Activated CD4-positive, CD25-positive, alpha-beta regulatory T cell treated with anti-CD3 and anti-CD28 coated beads, Interleukin-2, amount 50 U/mL, for 16 hours (primary cell): ENCODE data around the gene GLB1L2.

Experiments used
- DNase-seq: peaks from one replicate; pipeline ENCODE4 v3.0.0-alpha.2; 2020; ENCODE audit warnings: low read depth, low spot score

Gene GLB1L2

GRCh38 chr11:134367781-134368180 is 36.0 kb downstream of the GLB1L2 start:
- no peak for DNase-seq

GRCh38 chr11:134369656-134370525 is 38.1 kb downstream of the GLB1L2 start:
- DNase-seq, result no peak

GRCh38 chr11:134370526-134371435 is 39.0 kb downstream of the GLB1L2 start:
- DNase-seq, result no peak

- no peak for DNase-seq
These were observed 39.8 kb downstream of the GLB1L2 start for GRCh38 chr11:134371436-134372185.

- no peak for DNase-seq
These were observed 40.7 kb downstream of the GLB1L2 start for GRCh38 chr11:134372536-134372935.

GRCh38 chr11:134372961-134373360 is 41.2 kb downstream of the GLB1L2 start:
- no peak for DNase-seq

GRCh38 chr11:134373591-134374052 is 41.8 kb downstream of the GLB1L2 start:
- no peak for DNase-seq

GRCh38 chr11:134374171-134374570 is 42.4 kb downstream of the GLB1L2 start:
- no peak for DNase-seq

- DNase-seq, result no peak
These were observed 43.2 kb downstream of the GLB1L2 start for GRCh38 chr11:134374891-134375550.

GRCh38 chr11:134376150-134376921 is 44.5 kb downstream of the GLB1L2 start:
- no peak for DNase-seq

- DNase-seq, result no peak
These were observed 46.1 kb downstream of the GLB1L2 start for GRCh38 chr11:134377876-134378275.

GRCh38 chr11:134379241-134379640 is 47.5 kb downstream of the GLB1L2 start:
- no peak for DNase-seq

- DNase-seq, result no peak
These were observed 48.4 kb downstream of the GLB1L2 start for GRCh38 chr11:134380229-134380628.

GRCh38 chr11:134380785-134381184 is 49.0 kb downstream of the GLB1L2 start:
- no peak for DNase-seq

- DNase-seq, result no peak
These were observed 50.5 kb downstream of the GLB1L2 start for GRCh38 chr11:134382257-134382656.

- no peak for DNase-seq
These were observed 51.0 kb downstream of the GLB1L2 start for GRCh38 chr11:134382830-134383229.

- no peak for DNase-seq
These were observed 51.9 kb downstream of the GLB1L2 start for GRCh38 chr11:134383576-134384221.

GRCh38 chr11:134384406-134384805 is 52.6 kb downstream of the GLB1L2 start:
- no peak for DNase-seq

- DNase-seq, result no peak
These were observed 53.4 kb downstream of the GLB1L2 start for GRCh38 chr11:134385171-134385570.
